ENCODE results near the gene LMAN1.

Gene LMAN1

DNA sequence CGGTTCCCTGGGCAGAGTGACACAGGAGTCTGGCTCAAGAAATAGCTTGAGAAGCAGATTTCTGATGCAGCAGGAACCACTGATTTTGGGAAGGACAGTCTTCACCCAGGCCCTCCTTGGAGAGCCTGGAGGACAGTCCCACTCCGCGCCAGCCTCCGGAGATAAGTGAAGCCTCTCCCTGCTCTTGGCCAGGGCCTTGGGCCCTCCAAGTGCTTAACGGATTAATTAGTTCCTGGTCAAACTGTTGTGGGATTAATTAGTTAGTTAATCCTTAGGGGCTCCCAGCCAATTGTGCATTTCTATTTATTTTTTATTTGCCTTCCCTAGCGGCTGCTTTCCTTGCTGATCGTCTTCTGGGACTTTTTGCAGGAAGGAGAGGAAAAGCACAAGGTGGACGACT is 60.2 kb downstream of the LMAN1 start:
- H3K4me3 ChIP-seq (ENCODE audit: low read depth, low read length): no peak overlapping the region
- TF ChIP-seq, protein P1, sequence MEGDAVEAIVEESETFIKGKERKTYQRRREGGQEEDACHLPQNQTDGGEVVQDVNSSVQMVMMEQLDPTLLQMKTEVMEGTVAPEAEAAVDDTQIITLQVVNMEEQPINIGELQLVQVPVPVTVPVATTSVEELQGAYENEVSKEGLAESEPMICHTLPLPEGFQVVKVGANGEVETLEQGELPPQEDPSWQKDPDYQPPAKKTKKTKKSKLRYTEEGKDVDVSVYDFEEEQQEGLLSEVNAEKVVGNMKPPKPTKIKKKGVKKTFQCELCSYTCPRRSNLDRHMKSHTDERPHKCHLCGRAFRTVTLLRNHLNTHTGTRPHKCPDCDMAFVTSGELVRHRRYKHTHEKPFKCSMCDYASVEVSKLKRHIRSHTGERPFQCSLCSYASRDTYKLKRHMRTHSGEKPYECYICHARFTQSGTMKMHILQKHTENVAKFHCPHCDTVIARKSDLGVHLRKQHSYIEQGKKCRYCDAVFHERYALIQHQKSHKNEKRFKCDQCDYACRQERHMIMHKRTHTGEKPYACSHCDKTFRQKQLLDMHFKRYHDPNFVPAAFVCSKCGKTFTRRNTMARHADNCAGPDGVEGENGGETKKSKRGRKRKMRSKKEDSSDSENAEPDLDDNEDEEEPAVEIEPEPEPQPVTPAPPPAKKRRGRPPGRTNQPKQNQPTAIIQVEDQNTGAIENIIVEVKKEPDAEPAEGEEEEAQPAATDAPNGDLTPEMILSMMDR (IDR thresholded peaks at IDR 0.05; ENCODE audit: borderline replicate concordance, insufficient read depth, low read depth, low read length): no peak

- H3K4me3 ChIP-seq (ENCODE audit: low read depth, low read length): no peak overlapping the region
- TF ChIP-seq, protein P1 (IDR thresholded peaks at IDR 0.05; ENCODE audit: borderline replicate concordance, insufficient read depth, low read depth, low read length): no peak
Observed at GRCh38 chr18:59293317-59293716, 65.7 kb downstream of the LMAN1 start.

DNA sequence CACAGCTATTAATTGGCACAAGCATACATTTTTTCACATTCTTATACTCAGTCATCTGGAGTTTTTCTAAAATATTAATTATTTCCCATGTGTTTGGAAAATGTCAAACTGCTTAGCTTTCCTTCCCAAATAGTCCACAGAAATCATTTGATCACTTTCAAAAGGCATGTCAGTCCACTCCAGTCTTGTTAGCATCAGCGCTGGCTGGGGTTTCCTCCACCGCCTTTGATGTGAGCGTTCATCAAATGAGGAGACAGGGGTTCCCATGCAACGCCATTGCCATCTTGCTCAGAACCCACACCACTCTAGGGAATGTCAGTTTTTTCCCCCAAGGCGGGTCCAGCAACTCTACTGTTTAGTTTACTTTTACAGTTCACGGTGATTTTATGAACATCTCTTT is 72.7 kb downstream of the LMAN1 start:
- H3K4me3 ChIP-seq (ENCODE audit: low read depth, low read length): no peak overlapping the region
- TF ChIP-seq, protein P1 (IDR thresholded peaks at IDR 0.05; ENCODE audit: borderline replicate concordance, insufficient read depth, low read depth, low read length): no peak

DNA sequence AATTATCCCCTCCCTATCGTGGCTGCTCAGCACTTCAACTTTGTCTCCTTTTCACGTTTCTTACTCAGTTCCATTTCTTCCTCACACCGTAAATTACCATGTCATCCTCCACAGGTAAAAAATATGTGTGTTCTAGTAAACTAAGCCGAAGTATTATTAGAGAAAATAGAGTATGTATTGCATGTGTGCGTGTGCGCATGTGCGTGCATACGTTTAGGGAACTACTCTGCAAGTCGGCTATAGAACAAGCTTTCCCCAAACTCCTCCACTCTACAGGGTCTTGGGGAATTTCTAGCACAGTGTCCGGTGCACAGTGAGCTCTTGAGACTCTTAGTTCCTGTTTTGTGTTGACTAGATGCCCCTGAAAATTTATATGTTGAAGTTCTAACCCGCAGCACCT is 76.7 kb downstream of the LMAN1 start:
- TF ChIP-seq, protein P1 (IDR thresholded peaks at IDR 0.05; ENCODE audit: borderline replicate concordance, insufficient read depth, low read depth, low read length): no peak
- H3K4me3 ChIP-seq (ENCODE audit: low read depth, low read length): no peak overlapping the region

DNA sequence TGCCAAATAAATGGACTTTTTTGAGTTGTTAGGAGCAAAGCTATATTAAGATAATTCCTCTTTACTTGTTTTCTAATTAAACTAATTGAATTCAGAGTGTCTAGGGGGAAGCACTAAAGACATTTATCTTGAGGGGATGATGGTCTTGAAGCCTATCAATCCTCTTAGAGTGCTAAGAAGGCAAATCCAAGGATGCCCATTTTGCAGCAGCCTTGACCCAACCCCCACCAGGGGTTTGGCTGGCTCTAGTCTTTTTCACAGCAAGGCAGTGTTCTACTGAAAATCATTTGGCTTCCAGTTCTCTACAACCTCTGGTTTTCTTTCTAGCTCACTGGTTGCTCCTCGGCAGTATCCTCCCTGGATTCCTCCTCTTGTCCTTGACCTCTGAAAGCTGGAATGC is 79.3 kb downstream of the LMAN1 start:
- TF ChIP-seq, protein P1 (IDR thresholded peaks at IDR 0.05; ENCODE audit: borderline replicate concordance, insufficient read depth, low read depth, low read length): no peak
- no peak overlapping the region for H3K4me3 ChIP-seq (ENCODE audit: low read depth, low read length)

DNA sequence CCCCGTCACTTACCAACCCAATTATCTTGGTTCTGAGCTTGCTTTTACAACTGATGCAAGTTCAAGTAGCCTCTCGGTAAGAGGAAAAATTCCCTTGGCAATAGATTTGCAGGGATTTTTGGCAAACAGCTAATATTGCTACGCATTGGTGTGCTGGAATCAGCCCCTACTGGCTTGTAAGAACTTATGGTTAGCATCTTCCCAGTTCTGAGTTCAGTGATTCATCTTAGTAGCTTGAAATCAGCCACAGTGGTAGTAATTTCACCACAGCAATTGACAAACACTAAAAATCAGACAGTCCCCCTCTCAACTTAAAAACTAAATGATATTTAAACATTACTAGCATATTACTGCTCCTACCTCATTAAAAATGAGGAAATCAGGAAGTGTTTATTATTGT is 79.9 kb downstream of the LMAN1 start:
- TF ChIP-seq, protein P1 (IDR thresholded peaks at IDR 0.05; ENCODE audit: borderline replicate concordance, insufficient read depth, low read depth, low read length): no peak

DNA sequence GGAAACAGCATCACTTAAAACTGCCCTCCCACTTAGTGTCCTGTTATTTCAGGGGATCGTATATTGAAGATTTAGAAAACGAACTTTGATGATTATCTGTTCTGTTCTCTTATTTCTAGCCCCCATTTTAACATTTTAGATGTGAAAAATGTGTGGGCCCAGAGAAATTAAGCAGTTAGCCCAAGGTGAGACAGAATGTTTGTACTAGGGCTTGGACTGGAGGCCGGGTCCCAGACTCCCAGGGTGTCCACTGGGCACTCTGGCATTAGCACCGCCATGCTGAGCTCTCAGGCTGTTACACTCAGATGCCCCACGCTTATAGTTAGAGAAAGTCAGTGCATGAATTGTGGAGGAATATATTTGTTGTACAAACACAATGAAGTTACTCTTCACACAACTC is 80.3 kb downstream of the LMAN1 start:
- TF ChIP-seq, protein P1 (IDR thresholded peaks at IDR 0.05; ENCODE audit: borderline replicate concordance, insufficient read depth, low read depth, low read length): no peak
- no peak overlapping the region for H3K4me3 ChIP-seq (ENCODE audit: low read depth, low read length)

More for the DNA sequence above, 79.9 kb downstream of the LMAN1 start:
- H3K4me3 ChIP-seq (ENCODE audit: low read depth, low read length): no peak overlapping the region
